ENCODE data around the gene CYBA.

The CYBA gene

GRCh38 chr16:88593910-88594309 lies 56.9 kb downstream of the CYBA start:
- DNase-seq (ENCODE audit: low read depth, low spot score) = no peak

GRCh38 chr16:88593489-88593888 lies 57.4 kb downstream of the CYBA start:
- no peak for DNase-seq (ENCODE audit: low read depth, low spot score)
